H1 (cell line): ENCODE results near the gene VAT1L. TPM values are rescaled to one million over a fixed set of nuclear protein-coding genes. Genes with fewer than 3 reads are reported as not detected.

Experiments used
- CTCF ChIA-PET: fragments of 300-600 bp; sonication (Branson Sonifier 250); formaldehyde crosslinking; loops from one replicate; lab custom pipeline; 2021; ENCODE audit not compliant: partially characterized antibody; lab: Charles Lee
- POLR2A ChIA-PET: fragments of 300-600 bp; sonication (Branson Sonifier 250); formaldehyde crosslinking; loops from one replicate; lab custom pipeline; 2021; ENCODE audit warnings: inconsistent platforms; ENCODE audit not compliant: partially characterized antibody; lab: Charles Lee
- DNase-seq, 2 experiments: peaks; one replicate each; pipeline versions ENCODE4 v3.0.0 to v3.0.0-alpha.2; 2010 to 2022; ENCODE audit warnings: low spot score in 2 of 2, low read depth in 1 of 2, mixed read lengths in 1 of 2
- FAIRE-seq: peaks from 2 replicates; lab custom pipeline; 2011; peaks lifted over from hg19 to GRCh38; lab: Jason Lieb, UNC
- H2AFZ ChIP-seq: 2 replicates; pipeline ENCODE4 v1.8.1; 2012; ENCODE audit warnings: low read length, inconsistent platforms
- H2AK5ac ChIP-seq: 2 replicates; pipeline ENCODE4 v1.6.1; 2013; ENCODE audit warnings: low read depth, low read length
- H2BK120ac ChIP-seq: replicated peaks from 2 replicates; pipeline ENCODE3; 2013; ENCODE audit warnings: low read depth, low read length, inconsistent platforms
- H2BK12ac ChIP-seq: 2 replicates; pipeline ENCODE4 v1.6.1; 2013; ENCODE audit warnings: low read depth, low read length
- H2BK15ac ChIP-seq: 2 replicates; pipeline ENCODE4 v1.6.1; 2013; ENCODE audit warnings: low read length
- H2BK20ac ChIP-seq: 2 replicates; pipeline ENCODE4 v1.6.1; 2013; ENCODE audit warnings: low read length
- H2BK5ac ChIP-seq: 2 replicates; pipeline ENCODE4 v1.6.1; 2013; ENCODE audit warnings: low read depth, low read length
- H3K14ac ChIP-seq: 2 replicates; pipeline ENCODE4 v1.6.1; 2013; ENCODE audit warnings: inconsistent platforms; ENCODE audit not compliant: insufficient read length
- H3K18ac ChIP-seq: 2 replicates; pipeline ENCODE4 v1.6.1; 2013; ENCODE audit warnings: low read length; ENCODE audit errors: extremely low read depth
- H3K23ac ChIP-seq: 2 replicates; pipeline ENCODE4 v1.6.1; 2013; ENCODE audit warnings: inconsistent platforms; ENCODE audit not compliant: insufficient read length
- H3K23me2 ChIP-seq: 2 replicates; pipeline ENCODE4 v1.6.1; 2013; ENCODE audit warnings: low read depth, low read length
- H3K27ac ChIP-seq: 2 replicates; pipeline ENCODE4 v1.6.1; 2011; ENCODE audit warnings: low read depth, low read length, inconsistent platforms
- H3K27me3 ChIP-seq, 4 experiments: replicated peaks in 1 of 4; 1 replicate in 1 of 4; 2 replicates in 3 of 4; pipeline versions ENCODE4 v1.6.1 to v1.8.1; 2011 to 2013; ENCODE audit warnings: low read length in 3 of 4, mild to moderate bottlenecking in 3 of 4, inconsistent platforms in 2 of 4, mixed read lengths in 2 of 4, moderate library complexity in 1 of 4; ENCODE audit not compliant: control insufficient read depth in 3 of 4, insufficient read depth in 3 of 4; ENCODE audit errors: extremely low read depth in 1 of 4
- H3K36me3 ChIP-seq, 4 experiments: 2 replicates each; pipeline versions ENCODE4 v1.6.1 to v1.8.1; 2011 to 2013; ENCODE audit warnings: mild to moderate bottlenecking in 4 of 4, low read length in 3 of 4, moderate library complexity in 2 of 4, control low read depth in 1 of 4, inconsistent platforms in 1 of 4; ENCODE audit not compliant: insufficient read depth in 4 of 4, control insufficient read depth in 2 of 4
- H3K4ac ChIP-seq: replicated peaks from 2 replicates; pipeline ENCODE3; 2013; ENCODE audit warnings: low read length, low read depth, mixed read lengths, inconsistent platforms; ENCODE audit not compliant: insufficient read length
- H3K4me1 ChIP-seq, 4 experiments: replicated peaks in 1 of 4; 1 replicate in 1 of 4; 2 replicates in 3 of 4; pipeline versions ENCODE4 v1.6.1 to v1.8.1; 2011 to 2013; ENCODE audit warnings: low read length in 3 of 4, inconsistent platforms in 2 of 4, mixed read lengths in 1 of 4; ENCODE audit not compliant: insufficient read depth in 4 of 4, control insufficient read depth in 3 of 4
- H3K4me2 ChIP-seq, 2 experiments: 2 replicates each; pipeline versions ENCODE4 v1.6.1 to v1.8.1; 2011 to 2013; ENCODE audit warnings: low read depth in 2 of 2, low read length in 2 of 2, control low read depth in 1 of 2, inconsistent platforms in 1 of 2, mild to moderate bottlenecking in 1 of 2; ENCODE audit not compliant: insufficient read depth in 1 of 2
- H3K4me3 ChIP-seq, 4 experiments: fragments of 200-600, 300-600 bp in 1 of 4; sonication (generic), shearing (Covaris generic), sonication (Bioruptor Twin) in 1 of 4; 2 replicates each; pipeline versions ENCODE4 v1.5.1 to v1.8.1; 2011 to 2016; ENCODE audit warnings: low read length in 4 of 4, low read depth in 3 of 4, control low read depth in 2 of 4, inconsistent platforms in 2 of 4, mild to moderate bottlenecking in 2 of 4, mixed read lengths in 1 of 4, moderate library complexity in 1 of 4; ENCODE audit not compliant: insufficient read depth in 2 of 4; ENCODE audit errors: extremely low read depth in 1 of 4
- H3K56ac ChIP-seq: replicated peaks from 2 replicates; pipeline ENCODE3; 2013; ENCODE audit warnings: low read depth, mild to moderate bottlenecking, mixed read lengths, low read length, inconsistent platforms; ENCODE audit not compliant: insufficient read length
- H3K79me1 ChIP-seq: 2 replicates; pipeline ENCODE4 v1.6.1; 2013; ENCODE audit warnings: low read depth, low read length, control low read depth
- H3K79me2 ChIP-seq, 2 experiments: 2 replicates each; pipeline versions ENCODE4 v1.6.1 to v1.8.1; 2012 to 2013; ENCODE audit warnings: low read length in 2 of 2, mild to moderate bottlenecking in 2 of 2, inconsistent platforms in 1 of 2; ENCODE audit not compliant: insufficient read depth in 2 of 2, control insufficient read depth in 1 of 2
- H3K9ac ChIP-seq, 4 experiments: replicated peaks in 1 of 4; 1 replicate in 1 of 4; 2 replicates in 3 of 4; pipeline versions ENCODE4 v1.6.1 to v1.8.1; 2011 to 2013; ENCODE audit warnings: low read depth in 3 of 4, low read length in 3 of 4, control low read depth in 2 of 4, mild to moderate bottlenecking in 2 of 4, moderate library complexity in 2 of 4, inconsistent platforms in 1 of 4; ENCODE audit errors: extremely low read depth in 1 of 4
- H3K9me3 ChIP-seq, 2 experiments: 2 replicates each; pipeline versions ENCODE4 v1.6.1 to v1.8.1; 2012 to 2013; ENCODE audit warnings: mild to moderate bottlenecking in 2 of 2, moderate library complexity in 2 of 2, control low read depth in 1 of 2, inconsistent platforms in 1 of 2, low read depth in 1 of 2, low read length in 1 of 2, mixed read lengths in 1 of 2; ENCODE audit not compliant: insufficient read depth in 2 of 2
- H4K20me1 ChIP-seq, 2 experiments: replicated peaks in 1 of 2; 2 replicates each; pipeline versions ENCODE3 to v1.8.1; 2011 to 2013; ENCODE audit warnings: inconsistent platforms in 2 of 2, low read length in 2 of 2, mild to moderate bottlenecking in 1 of 2; ENCODE audit not compliant: insufficient read depth in 2 of 2, control insufficient read depth in 1 of 2
- H4K5ac ChIP-seq: 2 replicates; pipeline ENCODE4 v1.6.1; 2013; ENCODE audit warnings: low read length, low read depth, mixed read lengths, inconsistent platforms; ENCODE audit not compliant: insufficient read length
- H4K8ac ChIP-seq: 2 replicates; pipeline ENCODE4 v1.8.0; 2013; ENCODE audit warnings: mild to moderate bottlenecking, moderate library complexity, low read length, inconsistent platforms; ENCODE audit not compliant: insufficient read depth; ENCODE audit errors: extremely low read depth
- H4K91ac ChIP-seq: replicated peaks from 2 replicates; pipeline ENCODE3; 2013; ENCODE audit warnings: low read length, mixed read lengths, inconsistent platforms; ENCODE audit not compliant: insufficient read length
- ASH2L ChIP-seq: fragments of 200-600, 300-600 bp; sonication (generic); IDR thresholded peaks from one replicate; pipeline ENCODE4 v1.7.1; 2017; ENCODE audit warnings: low read length
- CBX5 ChIP-seq: fragments of 300-800, 300-1000 bp; sonication (generic); IDR thresholded peaks from 2 replicates; pipeline ENCODE4 v1.7.1; 2016; ENCODE audit warnings: antibody characterized with exemption, low read length, low read depth
- CEBPB ChIP-seq: IDR thresholded peaks from 2 replicates; pipeline ENCODE4 v1.6.1; 2012; ENCODE audit warnings: low read depth, low read length
- EGR1 ChIP-seq: IDR thresholded peaks from 2 replicates; pipeline ENCODE4 v1.6.1; 2011; ENCODE audit warnings: low read depth, low read length, borderline replicate concordance
- EP300 ChIP-seq, 2 experiments: IDR thresholded peaks; 1 replicate in 1 of 2; 2 replicates in 1 of 2; pipeline ENCODE4 v1.6.1; 2011 to 2012; ENCODE audit warnings: low read depth in 2 of 2, low read length in 2 of 2, mild to moderate bottlenecking in 2 of 2, borderline replicate concordance in 1 of 2, inconsistent platforms in 1 of 2, moderate library complexity in 1 of 2
- RBBP5 ChIP-seq: IDR thresholded peaks from 2 replicates; pipeline ENCODE4 v1.7.1; 2012; ENCODE audit warnings: low read depth, mild to moderate bottlenecking, inconsistent platforms, low read length, moderate library complexity, borderline replicate concordance
- SUZ12 ChIP-seq: fragments of 200-600 bp; sonication (generic); IDR thresholded peaks from 2 replicates; pipeline ENCODE4 v1.6.1; 2012; ENCODE audit warnings: mild to moderate bottlenecking, inconsistent platforms, low read length, moderate library complexity, mixed read lengths
- WGBS, 2 experiments: shearing (Covaris generic) in 1 of 2; methylation state at CpG; one replicate each; pipeline versions ENCODE4 v1.1.6 to v1.1.7; 2013 to 2015; ENCODE audit warnings: low lambda C conversion rate in 2 of 2, mixed read lengths in 2 of 2, inconsistent platforms in 1 of 2, low coverage in 1 of 2, missing lambda C conversion rate in 1 of 2; ENCODE audit not compliant: insufficient replicate concordance in 2 of 2, insufficient coverage in 1 of 2, insufficient read length in 1 of 2; ENCODE audit errors: extremely low coverage in 1 of 2, missing lambda C conversion rate in 1 of 2; 5-methylcytosine and 5-hydroxymethylcytosine counted together
- polyA plus RNA-seq, 7 experiments: library from polyadenylated mRNA; depleted of rRNA in 3 of 7; stranded (reverse) in 5 of 7; unstranded in 2 of 7; fragments of >200 nt in 5 of 7; fragments of 200-250 nt in 2 of 7; gene quantifications; 1 replicate in 5 of 7; 2 replicates in 1 of 7; 4 replicates in 1 of 7; pipeline versions ENCODE4 v1.2.1 to v1.2.3, GENCODE V29; 2011 to 2013; ENCODE audit warnings: missing spikeins in 2 of 7, mixed read lengths in 2 of 7
- total RNA-seq: library from RNA; stranded (reverse); fragmentation: NEBNext Ultra II Directional; extraction: Animal tissue kit (Norgen Biotek cat#: 25700); gene quantifications from 2 replicates; pipeline ENCODE4 v1.2.1, GENCODE V29; 2021
- TF ChIP-seq, protein P1 (sequence below), 3 experiments: IDR thresholded peaks; 1 replicate in 2 of 3; 2 replicates in 1 of 3; pipeline versions ENCODE4 v1.5.1 to v1.6.1; 2011; ENCODE audit warnings: low read length in 3 of 3, mild to moderate bottlenecking in 3 of 3, inconsistent platforms in 2 of 3, low read depth in 1 of 3, moderate library complexity in 1 of 3; ENCODE audit not compliant: insufficient read depth in 1 of 3; ENCODE audit errors: control extremely low read depth in 1 of 3

The VAT1L gene
- total and polyA plus RNA-seq, 2 of the 8 experiments (the other 6 are each of a cell fraction or from before 2014, with no cell fraction given) = 46.3 to 48.2 TPM

DNA sequence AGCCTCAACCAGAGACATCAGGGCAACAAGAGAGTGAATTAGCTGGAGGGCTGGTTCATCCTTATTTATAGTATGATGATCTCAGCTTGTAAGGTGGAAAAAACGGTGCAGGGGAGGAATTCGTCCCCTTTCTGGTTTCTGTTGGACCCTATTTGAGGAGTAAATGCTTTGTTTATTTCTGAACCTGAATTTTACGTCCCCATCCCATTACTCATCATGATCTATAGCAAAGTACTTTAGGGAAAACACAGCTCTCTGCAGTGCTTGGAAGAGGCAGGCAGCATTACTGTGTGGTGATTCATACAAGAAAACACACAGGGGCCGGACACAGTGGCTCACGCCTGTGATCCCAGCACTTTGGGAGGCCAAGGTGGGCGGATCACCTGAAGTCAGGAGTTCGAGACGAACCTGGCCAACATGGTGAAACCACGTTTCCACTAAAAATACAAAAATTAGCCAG is 8.0 kb upstream of the VAT1L start:
- Histone ChIP-seq H3K79me2 (no peaks in the 10 kb centered on the region), H3K4me1 (no peaks in the 10 kb centered on the region; a peak in 1 of 7 replicates), H4K20me1 (no peaks in the 10 kb centered on the region), H4K91ac (no peak overlapping the region), H2BK12ac (no peak overlapping the region), H3K18ac (no peak overlapping the region), H3K9ac (no peak overlapping the region), H4K8ac (no peak overlapping the region), H2AK5ac (no peak overlapping the region), H3K36me3 (no peaks in the 10 kb centered on the region), H3K14ac (no peak overlapping the region), H3K4me3 (no peak overlapping the region), H2BK5ac (no peak overlapping the region), H2AFZ (no peak overlapping the region), H3K79me1 (no peaks in the 10 kb centered on the region), H2BK20ac (no peak overlapping the region), H3K4me2 (no peak overlapping the region), H3K27me3 (no peaks in the 10 kb centered on the region), H3K9me3 (peaks cover 0 to 7% of the 10 kb centered on the region in 2 experiments; a peak in 1 of 4 replicates), H3K27ac (no peak overlapping the region), H4K5ac (no peak overlapping the region), H2BK15ac (no peak overlapping the region), H3K23ac (no peak overlapping the region), H2BK120ac (no peak overlapping the region), H3K4ac (no peak overlapping the region), H3K56ac (no peak overlapping the region), H3K23me2 (no peaks in the 10 kb centered on the region)
- no peak for TF ChIP-seq SUZ12
- no peak for TF ChIP-seq EGR1
- TF ChIP-seq EP300 (IDR thresholded peaks at IDR 0.05; ENCODE audit: borderline replicate concordance in 1 of 2, low read depth in 2 of 2, low read length in 2 of 2) = no peak
- no peak for TF ChIP-seq CEBPB
- no peak for TF ChIP-seq ASH2L
- no peak for TF ChIP-seq RBBP5
- TF ChIP-seq, protein P1, sequence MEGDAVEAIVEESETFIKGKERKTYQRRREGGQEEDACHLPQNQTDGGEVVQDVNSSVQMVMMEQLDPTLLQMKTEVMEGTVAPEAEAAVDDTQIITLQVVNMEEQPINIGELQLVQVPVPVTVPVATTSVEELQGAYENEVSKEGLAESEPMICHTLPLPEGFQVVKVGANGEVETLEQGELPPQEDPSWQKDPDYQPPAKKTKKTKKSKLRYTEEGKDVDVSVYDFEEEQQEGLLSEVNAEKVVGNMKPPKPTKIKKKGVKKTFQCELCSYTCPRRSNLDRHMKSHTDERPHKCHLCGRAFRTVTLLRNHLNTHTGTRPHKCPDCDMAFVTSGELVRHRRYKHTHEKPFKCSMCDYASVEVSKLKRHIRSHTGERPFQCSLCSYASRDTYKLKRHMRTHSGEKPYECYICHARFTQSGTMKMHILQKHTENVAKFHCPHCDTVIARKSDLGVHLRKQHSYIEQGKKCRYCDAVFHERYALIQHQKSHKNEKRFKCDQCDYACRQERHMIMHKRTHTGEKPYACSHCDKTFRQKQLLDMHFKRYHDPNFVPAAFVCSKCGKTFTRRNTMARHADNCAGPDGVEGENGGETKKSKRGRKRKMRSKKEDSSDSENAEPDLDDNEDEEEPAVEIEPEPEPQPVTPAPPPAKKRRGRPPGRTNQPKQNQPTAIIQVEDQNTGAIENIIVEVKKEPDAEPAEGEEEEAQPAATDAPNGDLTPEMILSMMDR (IDR thresholded peaks at IDR 0.05; ENCODE audit: control extremely low read depth in 1 of 3, insufficient read depth in 1 of 3, low read depth in 1 of 3, low read length in 3 of 3) = no peak
- TF ChIP-seq CBX5 = no peak
- FAIRE-seq (no peak), DNase-seq (no peak)
- POLR2A ChIA-PET = interaction anchor here (1.3 kb wide), 1 partner anchor 17 kb away, joined by 3 read pairs; no protein-coding TSS in a partner anchor
- CTCF ChIA-PET = interaction anchor here (0.7 to 2.2 kb wide), 6 partner anchors 10 to 221 kb away, joined by 3 to 11 read pairs (median 4); no protein-coding TSS in a partner anchor
- WGBS, 2 experiments = 91% methylated on average over 9 of the region's 9 CpGs; no CpG with 5 or more reads in 1 of the 2 experiments
